OCI-LY7 (cell line): Measurements from ENCODE around the gene M1AP. TPM values are rescaled to one million over a fixed set of nuclear protein-coding genes. Genes with fewer than 3 reads are reported as not detected.
A peak's percentile ranks its signal among the peaks of the same experiment; 100 is the strongest.

ENCODE experiments used
- BruUV-seq: library from RNA; stranded (reverse); fragments of 400-500 nt; replicated peaks from 2 replicates; lab custom pipeline; 2021; lab: Mats Ljungman, UMichigan
- CTCF ChIA-PET: fragments of 300-600 bp; sonication (Branson Sonifier 250); formaldehyde crosslinking; loops from one replicate; lab custom pipeline; 2022; ENCODE audit warnings: antibody characterized with exemption; ENCODE audit not compliant: unreplicated experiment; lab: Charles Lee
- POLR2A ChIA-PET: fragments of 300-600 bp; sonication (Branson Sonifier 250); formaldehyde crosslinking; loops from one replicate; lab custom pipeline; 2022; ENCODE audit warnings: antibody characterized with exemption; lab: Charles Lee
- DNase-seq: peaks from one replicate; pipeline ENCODE4 v3.0.0-alpha.2; 2015; ENCODE audit warnings: low spot score
- H2AFZ ChIP-seq: fragments of 200-600 bp; sonication (generic), shearing (Covaris generic); 2 replicates; pipeline ENCODE4 v1.6.1; 2014; ENCODE audit warnings: mild to moderate bottlenecking, antibody characterized with exemption, low read length, moderate library complexity
- H3K27ac ChIP-seq: fragments of 200-600 bp; sonication (generic); 2 replicates; pipeline ENCODE4 v1.5.1; 2014; ENCODE audit warnings: mixed run types, low read depth, mild to moderate bottlenecking, moderate library complexity, low read length, inconsistent platforms; ENCODE audit not compliant: poor library complexity, severe bottlenecking
- H3K36me3 ChIP-seq: fragments of 200-600 bp; sonication (generic); 2 replicates; pipeline ENCODE4 v1.6.1; 2014; ENCODE audit warnings: mild to moderate bottlenecking, antibody characterized with exemption, low read length, moderate library complexity, mixed read lengths; ENCODE audit not compliant: insufficient read depth
- H3K4me1 ChIP-seq: fragments of 200-600 bp; sonication (generic); 2 replicates; pipeline ENCODE4 v1.5.1; 2014; ENCODE audit warnings: mild to moderate bottlenecking, low read length; ENCODE audit not compliant: insufficient read depth, poor library complexity, severe bottlenecking
- H3K4me2 ChIP-seq: fragments of 200-600 bp; sonication (generic); 2 replicates; pipeline ENCODE4 v1.6.1; 2014; ENCODE audit warnings: mild to moderate bottlenecking, low read length
- H3K4me3 ChIP-seq: fragments of 200-600 bp; sonication (generic); 2 replicates; pipeline ENCODE4 v1.5.1; 2014; ENCODE audit warnings: mild to moderate bottlenecking, low read depth, low read length; ENCODE audit not compliant: poor library complexity, severe bottlenecking
- H3K79me2 ChIP-seq: fragments of 200-600 bp; sonication (generic); 2 replicates; pipeline ENCODE4 v1.6.1; 2016; ENCODE audit warnings: low read depth, mild to moderate bottlenecking, low read length, moderate library complexity, mixed read lengths; ENCODE audit not compliant: insufficient read depth
- H3K9me2 ChIP-seq: fragments of 200-600 bp; sonication (generic); 2 replicates; pipeline ENCODE4 v1.6.1; 2016; ENCODE audit warnings: mild to moderate bottlenecking, low read length, mixed read lengths; ENCODE audit not compliant: insufficient read depth
- H3K9me3 ChIP-seq: fragments of 200-600 bp; sonication (generic); 2 replicates; pipeline ENCODE4 v1.6.1; 2014; ENCODE audit warnings: mild to moderate bottlenecking, mixed run types, low read length, mixed read lengths
- H4K20me1 ChIP-seq: fragments of 200-600 bp; sonication (generic); 2 replicates; pipeline ENCODE4 v1.6.1; 2014; ENCODE audit warnings: mild to moderate bottlenecking, antibody characterized with exemption, low read length, moderate library complexity, mixed read lengths; ENCODE audit not compliant: insufficient read depth
- EZH2phosphoT487 ChIP-seq: fragments of 200-600 bp; sonication (generic); IDR thresholded peaks from 2 replicates; pipeline ENCODE4 v1.6.1; 2018; ENCODE audit warnings: low read depth, borderline replicate concordance, mild to moderate bottlenecking, mixed run types, antibody characterized with exemption, low read length, moderate library complexity, mixed read lengths
- intact Hi-C: fragments of 100-400 bp; cut with micrococcal nuclease; formaldehyde crosslinking; loops from one replicate; pipeline ENCODE4 v1.10.0; 2022; ENCODE audit not compliant: unreplicated experiment
- total RNA-seq, 2 experiments: library from RNA; depleted of rRNA in 1 of 2; stranded (reverse); fragments of >200 nt in 1 of 2; shearing (Covaris generic) in 1 of 2; gene quantifications; 2 replicates each; pipeline ENCODE4 v1.2.3, GENCODE V29; 2014 to 2022
- TF ChIP-seq, protein P1 (sequence below): fragments of 200-600 bp; sonication (generic); conservative IDR thresholded peaks from 2 replicates; pipeline ENCODE4 v1.5.1; 2014; ENCODE audit warnings: mild to moderate bottlenecking, antibody characterized with exemption, low read length, moderate library complexity, mixed read lengths

Gene M1AP
- total RNA-seq, 2 experiments from 2014 or later: not detected

- H3K4me3 ChIP-seq: no peak overlapping the region
- H4K20me1 ChIP-seq: no peaks in the 10 kb centered on the region
- no peak overlapping the region for H3K27ac ChIP-seq
- H3K9me2 ChIP-seq: no peaks in the 10 kb centered on the region
- intact Hi-C loops: no loop called here
- no peak for DNase-seq
- ChIA-PET CTCF (no interaction called here), POLR2A (no interaction called here)
- no peaks in the 10 kb centered on the region for H3K9me3 ChIP-seq
- no peaks in the 10 kb centered on the region for H3K4me1 ChIP-seq
- no peak overlapping the region for H2AFZ ChIP-seq
- BruUV-seq: no TSS peak
- H3K79me2 ChIP-seq: no peaks in the 10 kb centered on the region
- TF ChIP-seq, protein P1, sequence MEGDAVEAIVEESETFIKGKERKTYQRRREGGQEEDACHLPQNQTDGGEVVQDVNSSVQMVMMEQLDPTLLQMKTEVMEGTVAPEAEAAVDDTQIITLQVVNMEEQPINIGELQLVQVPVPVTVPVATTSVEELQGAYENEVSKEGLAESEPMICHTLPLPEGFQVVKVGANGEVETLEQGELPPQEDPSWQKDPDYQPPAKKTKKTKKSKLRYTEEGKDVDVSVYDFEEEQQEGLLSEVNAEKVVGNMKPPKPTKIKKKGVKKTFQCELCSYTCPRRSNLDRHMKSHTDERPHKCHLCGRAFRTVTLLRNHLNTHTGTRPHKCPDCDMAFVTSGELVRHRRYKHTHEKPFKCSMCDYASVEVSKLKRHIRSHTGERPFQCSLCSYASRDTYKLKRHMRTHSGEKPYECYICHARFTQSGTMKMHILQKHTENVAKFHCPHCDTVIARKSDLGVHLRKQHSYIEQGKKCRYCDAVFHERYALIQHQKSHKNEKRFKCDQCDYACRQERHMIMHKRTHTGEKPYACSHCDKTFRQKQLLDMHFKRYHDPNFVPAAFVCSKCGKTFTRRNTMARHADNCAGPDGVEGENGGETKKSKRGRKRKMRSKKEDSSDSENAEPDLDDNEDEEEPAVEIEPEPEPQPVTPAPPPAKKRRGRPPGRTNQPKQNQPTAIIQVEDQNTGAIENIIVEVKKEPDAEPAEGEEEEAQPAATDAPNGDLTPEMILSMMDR: no peak
- TF ChIP-seq EZH2phosphoT487: no peak
- no peak overlapping the region for H3K4me2 ChIP-seq
- H3K36me3 ChIP-seq: no peaks in the 10 kb centered on the region
Measured at GRCh38 chr2:74693213-74693612, 45.1 kb upstream of the M1AP start.

- Histone ChIP-seq H3K9me2 (no peaks in the 10 kb centered on the region), H3K9me3 (no peaks in the 10 kb centered on the region), H3K79me2 (no peaks in the 10 kb centered on the region), H3K27ac (no peak overlapping the region), H3K36me3 (no peaks in the 10 kb centered on the region), H3K4me3 (no peak overlapping the region), H2AFZ (no peak overlapping the region), H4K20me1 (no peaks in the 10 kb centered on the region), H3K4me1 (no peaks in the 10 kb centered on the region), H3K4me2 (no peak overlapping the region)
- TF ChIP-seq EZH2phosphoT487: no peak
- TF ChIP-seq, protein P1: no peak
- intact Hi-C loops: no loop called here
- CTCF ChIA-PET: no interaction called here
- POLR2A ChIA-PET: no interaction called here
- BruUV-seq: no TSS peak
- DNase-seq: no peak
Measured at GRCh38 chr2:74691929-74692328, 43.8 kb upstream of the M1AP start.

GRCh38 chr2:74690571-74690970 is 42.4 kb upstream of the M1AP start:
- DNase-seq: peak; percentile 62
- Histone ChIP-seq H4K20me1 (no peaks in the 10 kb centered on the region), H3K4me3 (no peak overlapping the region), H3K9me2 (no peaks in the 10 kb centered on the region), H3K9me3 (no peaks in the 10 kb centered on the region), H3K4me2 (no peak overlapping the region), H3K36me3 (no peaks in the 10 kb centered on the region), H3K79me2 (no peaks in the 10 kb centered on the region), H3K4me1 (no peaks in the 10 kb centered on the region), H2AFZ (no peak overlapping the region), H3K27ac (no peak overlapping the region)
- intact Hi-C loops: loop anchor here (1.0 kb wide), 1 partner anchor 186 kb away; no protein-coding TSS in a partner anchor
- no TSS peak for BruUV-seq
- POLR2A ChIA-PET: no interaction called here
- TF ChIP-seq, protein P1: peak; percentile 94
- TF ChIP-seq EZH2phosphoT487: no peak
- CTCF ChIA-PET: interaction anchor here (0.6 to 0.9 kb wide), 2 partner anchors 146 to 187 kb away, joined by 3 read pairs; no protein-coding TSS in a partner anchor
